GM12801 (cell line): ENCODE data around the gene TSPAN17.

ENCODE experiments used
- TF ChIP-seq, protein P1 (sequence below): IDR thresholded peaks from one replicate; pipeline ENCODE4 v1.5.1; 2011; ENCODE audit warnings: control low read depth; ENCODE audit not compliant: insufficient read length; ENCODE audit errors: extremely low read depth

TSPAN17 gene

DNA sequence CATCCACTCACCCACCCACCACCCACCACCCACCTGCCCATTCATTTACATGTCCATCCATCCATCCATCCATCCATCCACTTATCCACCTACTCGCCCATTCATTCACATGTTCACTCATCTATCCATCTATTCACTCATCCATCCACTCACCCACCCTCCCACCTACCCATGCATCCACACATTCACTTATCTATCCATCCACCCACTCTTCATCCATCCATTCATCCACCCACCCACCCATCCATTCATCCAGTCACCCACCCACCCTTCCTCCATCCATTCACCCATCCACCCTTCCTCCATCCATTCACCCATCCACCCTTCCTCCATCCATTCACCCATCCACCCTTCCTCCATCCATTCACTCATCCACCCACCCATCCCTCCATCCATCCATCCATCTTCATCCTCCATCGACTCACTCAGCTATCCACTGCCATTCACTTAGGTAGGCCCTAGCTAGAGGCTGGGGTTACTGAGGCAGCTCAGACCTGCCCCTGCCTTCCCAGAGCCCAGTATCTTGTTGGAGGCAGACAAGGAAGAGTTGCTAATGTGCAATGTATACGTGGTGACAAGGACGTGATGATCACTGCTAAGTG, 12.7 kb downstream of the TSPAN17 start:
- TF ChIP-seq, protein P1, sequence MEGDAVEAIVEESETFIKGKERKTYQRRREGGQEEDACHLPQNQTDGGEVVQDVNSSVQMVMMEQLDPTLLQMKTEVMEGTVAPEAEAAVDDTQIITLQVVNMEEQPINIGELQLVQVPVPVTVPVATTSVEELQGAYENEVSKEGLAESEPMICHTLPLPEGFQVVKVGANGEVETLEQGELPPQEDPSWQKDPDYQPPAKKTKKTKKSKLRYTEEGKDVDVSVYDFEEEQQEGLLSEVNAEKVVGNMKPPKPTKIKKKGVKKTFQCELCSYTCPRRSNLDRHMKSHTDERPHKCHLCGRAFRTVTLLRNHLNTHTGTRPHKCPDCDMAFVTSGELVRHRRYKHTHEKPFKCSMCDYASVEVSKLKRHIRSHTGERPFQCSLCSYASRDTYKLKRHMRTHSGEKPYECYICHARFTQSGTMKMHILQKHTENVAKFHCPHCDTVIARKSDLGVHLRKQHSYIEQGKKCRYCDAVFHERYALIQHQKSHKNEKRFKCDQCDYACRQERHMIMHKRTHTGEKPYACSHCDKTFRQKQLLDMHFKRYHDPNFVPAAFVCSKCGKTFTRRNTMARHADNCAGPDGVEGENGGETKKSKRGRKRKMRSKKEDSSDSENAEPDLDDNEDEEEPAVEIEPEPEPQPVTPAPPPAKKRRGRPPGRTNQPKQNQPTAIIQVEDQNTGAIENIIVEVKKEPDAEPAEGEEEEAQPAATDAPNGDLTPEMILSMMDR: no peak

DNA sequence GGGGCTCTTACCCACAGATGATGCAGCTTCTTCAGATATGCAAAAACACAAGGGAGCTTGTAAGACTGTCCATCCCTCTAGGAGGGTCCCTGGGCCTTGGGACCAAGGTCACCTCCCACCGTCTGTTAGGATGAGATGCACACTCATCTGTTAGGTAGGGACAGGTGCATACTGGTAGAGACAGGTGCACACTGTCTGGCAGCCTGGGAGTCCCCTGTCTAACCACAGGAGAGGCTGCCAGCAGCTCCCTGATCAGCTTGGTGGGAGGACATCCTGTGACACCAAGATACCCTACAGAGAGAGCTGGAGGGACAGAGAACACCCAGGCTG, 13.2 kb downstream of the TSPAN17 start:
- TF ChIP-seq, protein P1: no peak

DNA sequence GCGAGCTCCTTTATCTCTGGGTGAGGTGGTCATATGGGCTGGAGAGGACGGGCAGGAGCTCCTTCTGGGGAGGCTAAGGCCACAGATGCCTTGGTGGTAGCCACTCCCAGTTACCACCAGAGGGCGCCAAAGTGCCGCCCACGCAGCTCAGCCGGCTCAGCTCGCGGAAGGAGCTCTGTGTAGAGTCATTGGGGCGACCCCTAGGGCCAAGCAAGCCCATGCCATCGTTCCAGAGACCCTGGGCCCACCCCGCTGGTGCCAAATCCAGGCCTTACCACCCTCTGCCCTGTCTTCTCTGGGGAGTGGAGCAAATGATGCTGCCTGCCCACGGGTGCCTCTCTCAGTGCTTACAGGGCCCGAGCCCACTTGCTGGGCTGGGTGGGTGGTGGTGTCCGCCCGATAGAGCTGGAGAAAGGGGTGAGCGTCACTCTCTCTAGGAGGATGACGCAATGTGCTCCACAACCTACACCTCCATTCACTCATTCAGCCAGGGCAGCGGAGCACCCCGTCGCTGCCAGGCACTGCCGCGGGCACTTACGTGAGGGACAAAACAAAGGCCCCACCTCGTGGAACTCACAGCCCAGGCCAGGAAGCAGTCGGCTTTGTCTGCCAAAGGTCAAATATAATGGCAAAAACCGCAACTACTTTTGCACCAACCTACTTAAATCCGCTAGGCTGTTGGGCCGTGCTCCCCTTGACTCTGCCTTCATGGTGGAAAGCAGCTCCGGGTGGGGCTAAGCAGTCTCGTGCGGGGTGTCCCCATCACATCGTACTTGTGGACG, 13.8 kb downstream of the TSPAN17 start:
- TF ChIP-seq, protein P1: peak; percentile 87

DNA sequence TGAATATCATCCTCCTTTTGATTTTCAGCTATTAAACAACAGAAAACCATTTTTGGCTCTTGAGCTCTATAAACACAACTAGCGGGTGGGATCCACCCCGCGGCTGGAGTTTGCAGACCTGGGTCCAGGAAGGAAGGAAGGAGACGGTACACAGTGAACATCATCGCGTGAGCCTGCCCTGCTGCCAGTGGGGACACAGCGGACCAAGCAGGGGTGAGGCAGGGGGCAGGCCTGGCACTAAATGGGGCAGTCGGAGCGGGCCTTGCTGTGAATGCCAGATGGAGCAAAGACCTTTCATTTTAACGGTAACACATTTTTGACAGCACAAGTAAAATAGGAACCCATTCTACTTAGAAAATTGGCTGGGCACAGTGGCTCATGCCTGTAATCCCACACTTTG, 14.4 kb downstream of the TSPAN17 start:
- TF ChIP-seq, protein P1: no peak

DNA sequence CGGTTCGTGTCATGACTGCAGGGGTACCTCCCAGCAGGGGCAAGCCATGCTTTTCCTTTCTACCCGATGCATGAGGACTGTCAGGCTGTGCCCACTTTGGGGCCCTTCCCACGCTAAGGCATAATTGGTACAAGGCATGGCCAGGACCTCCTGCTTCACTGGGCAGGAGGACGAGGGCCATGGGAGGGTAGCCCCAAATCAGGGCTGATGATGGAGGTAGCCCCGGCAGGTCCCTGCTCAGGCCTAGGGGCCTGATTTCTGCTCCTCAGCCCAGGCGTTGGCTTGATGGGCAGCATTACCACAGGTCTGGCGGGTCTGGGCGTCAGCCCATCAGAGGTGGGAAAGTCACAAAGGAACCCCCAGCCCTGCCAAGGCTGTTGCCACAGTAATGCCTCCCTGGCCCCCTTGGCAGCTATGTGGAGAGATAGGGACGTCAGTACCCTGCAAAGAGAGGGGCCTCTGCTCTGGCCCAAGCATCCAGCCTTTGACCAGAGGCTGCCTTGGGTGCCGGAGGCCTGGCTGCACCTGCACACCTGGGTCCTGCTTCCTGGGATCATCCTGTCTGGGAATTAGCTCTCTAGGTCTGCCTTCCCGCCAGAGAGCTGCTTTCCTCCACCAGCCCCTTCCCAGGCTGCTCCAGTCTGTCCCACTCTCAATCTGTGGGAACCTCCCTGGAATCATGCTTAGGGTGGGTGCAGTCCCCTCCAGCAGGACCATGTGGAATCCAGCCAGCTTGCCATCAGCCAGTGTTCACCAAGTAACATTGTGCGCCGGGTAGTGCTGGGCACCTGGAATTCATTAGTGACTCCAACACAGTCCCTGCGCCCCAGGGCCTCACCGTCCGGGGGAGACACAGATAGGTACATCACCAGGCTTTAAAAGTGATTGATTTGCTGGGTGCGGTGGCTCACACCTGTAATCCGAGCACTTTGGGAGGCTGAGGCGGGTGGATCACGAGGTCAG, 15.4 kb downstream of the TSPAN17 start:
- TF ChIP-seq, protein P1: no peak

DNA sequence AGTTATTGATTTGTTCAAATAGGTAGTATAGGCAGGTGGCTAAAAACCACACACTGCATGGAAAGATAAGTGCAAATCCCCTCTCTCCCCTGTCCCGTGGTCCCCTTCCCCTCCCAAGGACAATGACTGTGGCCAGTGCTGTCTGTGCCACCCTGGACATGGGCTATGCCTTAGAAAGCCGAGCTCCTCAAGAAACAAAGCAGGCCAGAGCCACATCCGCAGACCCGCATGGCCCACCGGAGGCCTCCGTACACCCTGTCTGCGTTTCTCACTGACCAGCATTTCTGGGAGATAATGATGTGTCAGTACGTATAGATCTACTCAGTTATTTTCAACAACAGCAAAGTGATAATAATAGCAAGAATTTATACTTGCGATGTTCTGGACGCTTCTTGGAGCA, 16.3 kb downstream of the TSPAN17 start:
- TF ChIP-seq, protein P1: no peak

DNA sequence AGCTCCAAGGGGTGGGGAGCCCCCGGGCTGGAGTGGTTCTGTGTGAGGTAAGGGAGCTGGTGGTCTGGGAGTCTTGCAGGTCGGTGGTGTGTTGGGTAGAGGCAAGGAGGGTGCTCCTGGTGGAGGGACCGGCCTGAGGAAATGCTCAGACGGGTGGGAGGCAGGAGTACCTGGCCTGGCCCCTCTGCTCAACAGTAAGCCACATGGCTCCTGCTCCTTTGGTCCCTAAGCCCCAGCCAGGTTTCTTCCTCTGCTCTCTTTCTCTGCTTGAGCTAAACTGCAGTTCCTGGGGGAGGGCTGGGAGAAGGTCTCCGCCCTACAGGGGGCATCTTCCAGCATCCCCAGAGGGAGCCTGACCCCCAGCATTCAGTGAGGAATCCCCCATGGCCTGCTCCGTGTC, 17.2 kb downstream of the TSPAN17 start:
- TF ChIP-seq, protein P1: no peak
